ENCODE data around the gene DAND5. TPM values are rescaled to one million over a fixed set of nuclear protein-coding genes. Genes with fewer than 3 reads are reported as not detected.

The DAND5 gene
- total and polyA plus RNA-seq, 2 donors (not counting 1 experiment from before 2014, with no cell fraction given) = not detected

DNA sequence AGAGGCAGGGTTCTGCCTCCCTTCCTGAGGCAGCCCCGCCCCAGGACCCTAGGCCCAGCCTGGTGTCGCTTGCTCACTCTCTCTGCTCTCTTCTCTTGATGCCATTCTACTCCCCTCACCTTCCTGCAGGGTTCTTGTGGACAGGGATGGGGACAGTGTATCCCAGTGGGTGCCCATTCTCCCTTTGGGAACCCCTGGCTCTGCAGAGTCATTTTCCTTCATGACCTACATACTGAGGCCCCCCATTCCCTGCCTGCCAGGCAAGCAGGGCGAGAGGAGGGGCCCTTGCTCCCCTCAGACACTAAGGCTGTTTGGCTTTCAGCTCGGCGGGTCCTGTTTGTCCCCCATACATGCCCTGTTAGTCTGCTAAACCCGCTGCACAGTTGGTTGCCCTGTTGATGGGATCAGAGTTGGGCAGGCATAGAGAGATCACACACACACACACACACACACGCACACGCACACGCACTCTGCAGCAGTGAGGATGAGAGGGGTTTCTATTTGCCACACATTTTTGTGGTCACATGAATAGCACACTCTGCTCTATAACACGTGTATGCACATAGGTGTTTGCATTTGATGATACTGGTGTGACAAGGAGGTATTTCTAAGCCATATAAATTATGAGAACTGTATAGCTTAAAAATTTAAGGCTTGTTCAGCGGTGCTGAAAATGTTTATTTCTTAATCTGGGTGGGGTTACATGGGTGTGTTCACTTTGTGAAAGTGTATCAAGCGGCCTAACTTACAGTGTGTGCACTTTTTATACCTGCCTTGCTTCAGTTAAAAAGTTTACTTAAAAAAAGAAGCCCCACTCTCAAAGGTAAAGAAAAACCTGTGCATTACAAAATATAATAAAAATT lies 46.2 kb downstream of the DAND5 start:
- H2AFZ ChIP-seq (ENCODE audit: insufficient read depth, low read depth, low read length, poor library complexity, severe bottlenecking) = no peak overlapping the region
- peaks cover 35 to 43% of the 10 kb centered on the region in 2 donors for H3K4me1 ChIP-seq (ENCODE audit: control insufficient read depth in 2 of 2, insufficient read depth in 2 of 2, low read length in 2 of 2)
- no peak for TF ChIP-seq EZH2 (IDR thresholded peaks at IDR 0.05; ENCODE audit: borderline replicate concordance, insufficient read depth, low read depth, low read length, poor library complexity, severe bottlenecking)
- TF ChIP-seq, protein P1, sequence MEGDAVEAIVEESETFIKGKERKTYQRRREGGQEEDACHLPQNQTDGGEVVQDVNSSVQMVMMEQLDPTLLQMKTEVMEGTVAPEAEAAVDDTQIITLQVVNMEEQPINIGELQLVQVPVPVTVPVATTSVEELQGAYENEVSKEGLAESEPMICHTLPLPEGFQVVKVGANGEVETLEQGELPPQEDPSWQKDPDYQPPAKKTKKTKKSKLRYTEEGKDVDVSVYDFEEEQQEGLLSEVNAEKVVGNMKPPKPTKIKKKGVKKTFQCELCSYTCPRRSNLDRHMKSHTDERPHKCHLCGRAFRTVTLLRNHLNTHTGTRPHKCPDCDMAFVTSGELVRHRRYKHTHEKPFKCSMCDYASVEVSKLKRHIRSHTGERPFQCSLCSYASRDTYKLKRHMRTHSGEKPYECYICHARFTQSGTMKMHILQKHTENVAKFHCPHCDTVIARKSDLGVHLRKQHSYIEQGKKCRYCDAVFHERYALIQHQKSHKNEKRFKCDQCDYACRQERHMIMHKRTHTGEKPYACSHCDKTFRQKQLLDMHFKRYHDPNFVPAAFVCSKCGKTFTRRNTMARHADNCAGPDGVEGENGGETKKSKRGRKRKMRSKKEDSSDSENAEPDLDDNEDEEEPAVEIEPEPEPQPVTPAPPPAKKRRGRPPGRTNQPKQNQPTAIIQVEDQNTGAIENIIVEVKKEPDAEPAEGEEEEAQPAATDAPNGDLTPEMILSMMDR (IDR thresholded peaks at IDR 0.05) = no peak
- H3K9me3 ChIP-seq (ENCODE audit: control extremely low read depth in 1 of 3, control insufficient read depth in 2 of 3, insufficient read depth in 1 of 3, low read length in 2 of 3) = peaks cover 0 to 19% (median 0%) of the 10 kb centered on the region in 3 donors
- no peak overlapping the region for H3K27ac ChIP-seq (ENCODE audit: low read length in 2 of 2)
- peaks cover 0 to 52% (median 27%) of the 10 kb centered on the region in 4 experiments for H3K27me3 ChIP-seq (replicated peaks in 1 of 4; ENCODE audit: control extremely low read depth in 1 of 4, control insufficient read depth in 3 of 4, insufficient read depth in 4 of 4, low read length in 3 of 4)
- intact Hi-C loops (cut with micrococcal nuclease) = no loop called here
- peaks cover 63% of the 10 kb centered on the region for H3K27me3 Mint-ChIP-seq
- H3K9ac ChIP-seq (ENCODE audit: low read length) = no peak overlapping the region
- H4K20me1 ChIP-seq (ENCODE audit: control insufficient read depth, insufficient read depth, low read length, poor library complexity, severe bottlenecking) = no peaks in the 10 kb centered on the region
- ATAC-seq (ENCODE audit: low read depth) (no peak), DNase-seq (peak; percentile 27)
- H3K4me1 Mint-ChIP-seq = peaks cover 38% of the 10 kb centered on the region
- ChIA-PET CTCF (no interaction called here), POLR2A (no interaction called here)
- no peaks in the 10 kb centered on the region for H3K9me3 Mint-ChIP-seq (ENCODE audit: insufficient read depth)
- H3K4me2 ChIP-seq (replicated peaks; ENCODE audit: low read depth, low read length, poor library complexity, severe bottlenecking) = peak overlapping the region; percentile 11
- no peaks in the 10 kb centered on the region for H3K36me3 ChIP-seq (replicated peaks in 1 of 2; ENCODE audit: control extremely low read depth in 1 of 2, control insufficient read depth in 1 of 2, extremely low read depth in 1 of 2, insufficient read depth in 2 of 2, low read length in 1 of 2)
- no peak overlapping the region for H3K4me3 ChIP-seq (ENCODE audit: control extremely low read depth in 1 of 5, extremely low read depth in 1 of 5, insufficient read depth in 1 of 5, low read depth in 2 of 5, low read length in 4 of 5)
- H3K27ac Mint-ChIP-seq = no peak overlapping the region
- no peaks in the 10 kb centered on the region for H3K79me2 ChIP-seq (ENCODE audit: control insufficient read depth, insufficient read depth, low read length)
- WGBS (ENCODE audit: insufficient coverage) = 76% methylated on average over 2 of the region's 12 CpGs
- H3K4me3 Mint-ChIP-seq = no peak overlapping the region

DNA sequence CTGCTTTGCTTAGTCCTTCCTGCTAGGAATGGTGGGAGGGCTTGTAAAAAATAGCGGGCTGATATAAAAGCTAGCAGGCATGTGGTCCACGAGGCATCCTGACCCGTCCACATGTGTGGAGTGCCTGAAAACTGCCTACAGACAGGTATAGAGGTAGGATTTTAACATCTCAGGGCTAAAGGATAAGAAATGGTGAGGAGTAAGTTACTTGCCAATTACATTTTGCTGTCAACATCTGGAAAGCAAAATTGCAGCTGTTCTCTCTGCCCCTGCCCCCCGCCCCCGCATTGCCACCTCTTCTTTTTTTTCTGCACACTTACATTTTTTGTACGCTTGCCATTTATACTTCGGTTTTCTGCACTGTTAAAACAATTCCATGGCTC lies 46.9 kb downstream of the DAND5 start:
- Histone ChIP-seq H3K36me3 (replicated peaks in 1 of 2; ENCODE audit: control extremely low read depth in 1 of 2, control insufficient read depth in 1 of 2, extremely low read depth in 1 of 2, insufficient read depth in 2 of 2, low read length in 1 of 2) (no peaks in the 10 kb centered on the region), H3K9me3 (ENCODE audit: control extremely low read depth in 1 of 3, control insufficient read depth in 2 of 3, insufficient read depth in 1 of 3, low read length in 2 of 3) (peaks cover 0 to 17% (median 0%) of the 10 kb centered on the region in 3 donors), H3K4me1 (ENCODE audit: control insufficient read depth in 2 of 2, insufficient read depth in 2 of 2, low read length in 2 of 2) (peaks cover 35 to 42% of the 10 kb centered on the region in 2 donors), H3K4me2 (replicated peaks; ENCODE audit: low read depth, low read length, poor library complexity, severe bottlenecking) (no peak overlapping the region), H2AFZ (ENCODE audit: insufficient read depth, low read depth, low read length, poor library complexity, severe bottlenecking) (no peak overlapping the region), H3K79me2 (ENCODE audit: control insufficient read depth, insufficient read depth, low read length) (no peaks in the 10 kb centered on the region), H3K27me3 (replicated peaks in 1 of 4; ENCODE audit: control extremely low read depth in 1 of 4, control insufficient read depth in 3 of 4, insufficient read depth in 4 of 4, low read length in 3 of 4) (peaks cover 0 to 45% (median 24%) of the 10 kb centered on the region in 4 experiments), H4K20me1 (ENCODE audit: control insufficient read depth, insufficient read depth, low read length, poor library complexity, severe bottlenecking) (no peaks in the 10 kb centered on the region), H3K4me3 (ENCODE audit: control extremely low read depth in 1 of 5, extremely low read depth in 1 of 5, insufficient read depth in 1 of 5, low read depth in 2 of 5, low read length in 4 of 5) (no peak overlapping the region), H3K9ac (ENCODE audit: low read length) (no peak overlapping the region), H3K27ac (ENCODE audit: low read length in 2 of 2) (no peak overlapping the region)
- ChIA-PET CTCF (interaction anchor here (0.6 to 1.6 kb wide), 2 partner anchors 38 to 45 kb away, joined by 3 read pairs; no protein-coding TSS in a partner anchor), POLR2A (no interaction called here)
- no peak overlapping the region for H3K27ac Mint-ChIP-seq
- intact Hi-C loops (cut with micrococcal nuclease) = no loop called here
- H3K9me3 Mint-ChIP-seq (ENCODE audit: insufficient read depth) = no peaks in the 10 kb centered on the region
- DNase-seq (no peak), ATAC-seq (ENCODE audit: low read depth) (no peak)
- H3K27me3 Mint-ChIP-seq = peaks cover 66% of the 10 kb centered on the region
- H3K4me1 Mint-ChIP-seq = peaks cover 38% of the 10 kb centered on the region
- TF ChIP-seq EZH2 (IDR thresholded peaks at IDR 0.05; ENCODE audit: borderline replicate concordance, insufficient read depth, low read depth, low read length, poor library complexity, severe bottlenecking) = no peak
- TF ChIP-seq, protein P1 (IDR thresholded peaks at IDR 0.05) = no peak
- no peak overlapping the region for H3K4me3 Mint-ChIP-seq
- 74% methylated on average over 3 of the region's 7 CpGs for WGBS (ENCODE audit: insufficient coverage)

Measured in B cell (primary cell).